ENCODE results near the gene NLRP11.

- TF ChIP-seq CTCF (IDR thresholded peaks at IDR 0.05) (no peak), POLR2A (IDR thresholded peaks at IDR 0.05) (no peak)
Observed at GRCh38 chr19:55867101-55867500, 35.3 kb upstream of the NLRP11 start.
